Measurements from ENCODE around the gene KCNJ12. TPM values are rescaled to one million over a fixed set of nuclear protein-coding genes. Genes with fewer than 3 reads are reported as not detected.

The KCNJ12 gene
- total RNA-seq, 4 donors from 2014 or later, result 3.8 to 14.2 (median 6.3) TPM

DNA sequence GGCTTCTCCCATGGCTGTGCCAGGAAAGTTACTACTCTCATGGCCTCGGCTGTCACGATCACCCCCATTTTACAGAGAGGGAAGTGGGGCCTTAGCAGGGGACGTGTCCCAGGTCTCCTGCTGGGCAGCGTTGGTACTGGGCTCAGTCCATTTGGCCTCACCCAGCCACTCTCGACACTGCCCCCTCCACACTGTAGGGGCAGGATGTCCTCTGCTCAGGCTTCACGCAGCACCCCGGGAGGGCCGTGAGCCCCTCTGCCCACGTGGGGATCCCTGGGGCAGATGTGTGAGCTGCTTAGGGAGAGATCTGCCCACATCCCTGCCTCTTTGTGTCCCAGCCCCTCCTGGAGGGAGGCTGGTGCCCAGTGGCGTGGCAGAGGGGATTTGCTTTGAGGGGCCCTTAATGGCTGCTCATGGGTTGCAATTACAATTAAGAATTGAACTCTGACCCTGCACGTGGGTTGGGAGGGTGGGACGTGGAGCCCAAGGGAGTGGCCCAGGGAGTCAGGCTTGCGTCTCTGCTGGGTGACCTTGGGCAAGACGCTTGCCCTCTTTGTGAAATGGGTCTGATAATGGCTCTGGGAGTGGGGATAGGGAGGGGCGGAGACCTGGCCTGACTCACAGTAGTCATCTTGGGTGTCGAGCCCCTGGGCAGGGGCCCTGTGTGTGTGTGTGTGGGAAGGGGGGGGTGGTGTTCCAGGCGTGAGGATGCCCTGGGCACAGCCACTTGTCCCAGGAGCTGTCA lies 2.3 kb upstream of the KCNJ12 start:
- intact Hi-C loops (cut with DNase I; ENCODE audit: low total_unique reads), result no loop called here

DNA sequence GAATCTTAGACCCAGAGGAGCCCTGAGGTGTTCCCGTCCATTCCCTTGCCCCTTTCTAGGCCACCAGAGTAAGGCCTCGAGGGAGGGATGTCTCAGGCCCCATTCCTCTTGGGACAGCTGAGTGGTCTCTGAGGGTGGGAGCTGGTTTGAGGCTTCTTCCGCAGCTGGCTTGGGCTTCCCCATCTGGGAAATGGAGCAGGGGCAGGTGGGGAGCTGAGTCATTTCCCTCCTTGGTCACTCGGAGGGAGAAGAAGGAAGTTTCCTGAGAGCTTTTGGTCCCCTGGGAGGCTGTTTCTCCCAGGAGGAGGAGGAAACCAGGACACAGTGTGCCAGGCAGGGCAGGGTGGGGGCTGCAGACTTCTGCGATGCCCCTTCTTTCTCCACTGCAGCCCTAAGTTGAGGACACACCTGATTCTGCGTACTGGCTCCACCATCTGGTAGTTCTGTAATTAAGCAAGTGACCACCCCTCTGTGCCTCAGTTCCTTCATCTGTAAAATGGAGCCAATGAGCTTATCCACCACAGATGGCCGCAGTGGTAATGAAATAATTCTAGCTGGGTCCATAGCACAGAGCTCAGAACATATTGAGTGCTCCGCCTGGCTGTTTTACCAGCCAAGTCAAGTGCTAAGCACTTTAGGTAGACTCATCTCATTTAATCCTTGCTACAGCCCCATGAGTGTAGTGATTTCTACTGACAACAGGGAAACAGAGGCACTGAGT lies 1.6 kb upstream of the KCNJ12 start:
- TF ChIP-seq, protein P1, sequence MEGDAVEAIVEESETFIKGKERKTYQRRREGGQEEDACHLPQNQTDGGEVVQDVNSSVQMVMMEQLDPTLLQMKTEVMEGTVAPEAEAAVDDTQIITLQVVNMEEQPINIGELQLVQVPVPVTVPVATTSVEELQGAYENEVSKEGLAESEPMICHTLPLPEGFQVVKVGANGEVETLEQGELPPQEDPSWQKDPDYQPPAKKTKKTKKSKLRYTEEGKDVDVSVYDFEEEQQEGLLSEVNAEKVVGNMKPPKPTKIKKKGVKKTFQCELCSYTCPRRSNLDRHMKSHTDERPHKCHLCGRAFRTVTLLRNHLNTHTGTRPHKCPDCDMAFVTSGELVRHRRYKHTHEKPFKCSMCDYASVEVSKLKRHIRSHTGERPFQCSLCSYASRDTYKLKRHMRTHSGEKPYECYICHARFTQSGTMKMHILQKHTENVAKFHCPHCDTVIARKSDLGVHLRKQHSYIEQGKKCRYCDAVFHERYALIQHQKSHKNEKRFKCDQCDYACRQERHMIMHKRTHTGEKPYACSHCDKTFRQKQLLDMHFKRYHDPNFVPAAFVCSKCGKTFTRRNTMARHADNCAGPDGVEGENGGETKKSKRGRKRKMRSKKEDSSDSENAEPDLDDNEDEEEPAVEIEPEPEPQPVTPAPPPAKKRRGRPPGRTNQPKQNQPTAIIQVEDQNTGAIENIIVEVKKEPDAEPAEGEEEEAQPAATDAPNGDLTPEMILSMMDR (IDR thresholded peaks at IDR 0.05), result no peak
- TF ChIP-seq POLR2A (IDR thresholded peaks at IDR 0.05), result no peak
- H3K4me3 ChIP-seq (ENCODE audit: low read depth, poor library complexity, severe bottlenecking), result no peak overlapping the region
- DNase-seq (ENCODE audit: low spot score in 2 of 2), result no peak
- 85% methylated on average over 8 of the region's 8 CpGs for WGBS, 2 donors
- intact Hi-C loops (cut with DNase I; ENCODE audit: low total_unique reads), result no loop called here

More for the DNA sequence above, 2.3 kb upstream of the KCNJ12 start:
- H3K4me3 ChIP-seq (ENCODE audit: low read depth, poor library complexity, severe bottlenecking), result no peak overlapping the region
- TF ChIP-seq, protein P1 (IDR thresholded peaks at IDR 0.05), result no peak
- no peak for TF ChIP-seq POLR2A (IDR thresholded peaks at IDR 0.05)
- no peak for DNase-seq (ENCODE audit: low spot score in 2 of 2)
- 75 to 79% methylated on average over 17 of the region's 17 CpGs for WGBS, 2 donors

DNA sequence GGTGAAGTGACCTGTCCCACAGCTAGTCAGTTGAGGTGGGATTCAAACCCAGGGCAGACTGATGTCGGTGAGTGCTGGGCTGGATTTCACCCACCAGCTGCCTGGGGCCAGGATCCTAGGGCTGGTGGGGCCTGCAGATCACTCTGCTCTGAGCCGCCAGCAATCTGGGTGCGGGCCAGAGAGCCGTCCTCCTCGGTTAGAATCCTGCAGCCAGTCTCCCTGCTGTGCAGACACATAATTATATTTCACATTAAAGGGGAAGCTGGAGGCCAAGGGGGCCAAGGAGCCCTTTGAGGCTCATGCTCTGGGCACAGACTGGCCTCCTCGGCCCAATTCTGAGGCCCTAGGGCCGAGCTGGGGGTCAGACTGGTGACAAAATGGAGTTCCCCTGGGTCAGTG lies 996 bp upstream of the KCNJ12 start:
- DNase-seq (ENCODE audit: low spot score in 2 of 2), result no peak
- H3K4me3 ChIP-seq (ENCODE audit: low read depth, poor library complexity, severe bottlenecking), result no peak overlapping the region
- intact Hi-C loops (cut with DNase I; ENCODE audit: low total_unique reads), result no loop called here
- 70 to 85% methylated on average over 5 to 7 of the region's 7 CpGs for WGBS, 2 donors
- TF ChIP-seq POLR2A (IDR thresholded peaks at IDR 0.05), result no peak
- TF ChIP-seq, protein P1 (IDR thresholded peaks at IDR 0.05), result no peak

DNA sequence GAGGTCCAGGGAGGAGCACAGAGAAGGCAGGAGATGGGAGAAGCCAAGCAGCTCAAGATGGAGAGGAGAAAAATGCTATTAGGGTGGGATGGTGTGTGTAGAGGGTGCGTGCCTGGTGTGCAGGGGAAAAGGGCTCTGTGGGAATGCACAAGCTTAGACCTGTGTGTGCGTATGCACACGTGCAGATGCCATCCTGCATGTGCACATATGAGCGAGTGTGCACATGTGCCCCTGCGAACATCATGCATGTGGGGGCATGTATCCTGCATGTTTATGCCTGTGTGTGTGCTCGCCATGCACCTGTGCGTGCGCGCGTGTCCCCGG lies 438 bp upstream of the KCNJ12 start:
- no peak for DNase-seq (ENCODE audit: low spot score in 2 of 2)
- WGBS, 2 donors, result 32 to 44% methylated on average over 3 to 11 of the region's 11 CpGs
- no peak overlapping the region for H3K4me3 ChIP-seq (ENCODE audit: low read depth, poor library complexity, severe bottlenecking)
- intact Hi-C loops (cut with DNase I; ENCODE audit: low total_unique reads), result no loop called here
- TF ChIP-seq, protein P1 (IDR thresholded peaks at IDR 0.05), result no peak
- TF ChIP-seq POLR2A (IDR thresholded peaks at IDR 0.05), result no peak

DNA sequence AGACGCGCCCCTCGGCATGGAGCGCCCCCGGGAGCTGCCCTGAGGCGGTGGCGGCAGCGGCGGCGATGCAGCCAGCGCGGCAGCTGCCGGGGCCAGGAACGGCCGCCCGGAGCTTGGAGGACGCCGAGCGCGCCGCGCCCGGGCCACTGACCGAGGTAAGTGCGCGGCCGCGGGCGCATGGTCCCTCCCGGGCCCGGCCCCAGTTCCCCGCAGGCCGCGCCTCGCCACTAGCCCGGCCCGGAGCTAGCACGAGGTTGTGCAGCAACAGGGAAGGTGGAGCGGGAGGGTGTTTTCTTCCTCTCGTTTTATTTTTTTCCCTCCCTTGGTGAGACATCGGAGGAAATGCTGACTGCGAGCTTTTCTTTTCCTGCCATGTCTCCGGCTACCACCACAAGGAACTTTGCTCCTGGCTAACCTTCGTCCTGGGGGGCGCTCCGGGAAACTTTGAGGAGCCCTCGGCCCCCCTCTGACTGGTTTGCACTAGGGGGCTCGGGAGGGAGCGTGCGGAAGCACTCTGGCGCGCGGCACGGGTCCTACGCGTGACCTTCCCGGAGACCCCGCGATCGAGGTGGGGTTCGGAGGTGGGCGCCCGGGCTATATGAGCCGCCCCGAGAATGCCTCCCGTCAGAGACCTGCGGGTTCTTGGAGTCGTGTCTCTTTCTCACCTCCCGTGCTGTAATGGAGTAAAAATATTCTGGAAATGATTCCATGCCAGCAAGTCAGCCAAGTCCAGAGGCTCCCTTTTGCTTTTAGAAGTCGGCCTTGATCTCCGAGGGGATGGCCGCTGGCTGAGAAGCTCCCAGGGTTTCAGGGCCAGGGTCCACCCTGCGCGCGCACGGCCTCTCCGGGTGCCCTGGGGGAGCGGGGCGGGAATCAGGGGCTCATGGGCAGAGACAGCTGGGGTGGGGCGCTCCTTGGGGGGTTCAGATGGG lies 868 bp downstream of the KCNJ12 start:
- WGBS, 2 donors, result 2 to 3% methylated on average over 48 to 78 of the region's 80 CpGs
- no peak for TF ChIP-seq POLR2A (IDR thresholded peaks at IDR 0.05)
- TF ChIP-seq, protein P1 (IDR thresholded peaks at IDR 0.05), result no peak
- intact Hi-C loops (cut with DNase I; ENCODE audit: low total_unique reads), result no loop called here
- no peak for DNase-seq (ENCODE audit: low spot score in 2 of 2)
- peak overlapping the region; percentile 26 for H3K4me3 ChIP-seq (ENCODE audit: low read depth, poor library complexity, severe bottlenecking)
